NCI-H2227 (cell line): ENCODE results near the gene P4HA1.
"Not testable (repeated sequence)": the region's sequence is repeated elsewhere in the genome, so short reads cannot be mapped to it uniquely, and the experiment has no call there.

Source experiments
- DNase-seq: peaks from one replicate; lab custom pipeline; 2025; ENCODE audit not compliant: unreplicated experiment; lab: John Stamatoyannopoulos, UW

P4HA1 gene

GRCh38 chr10:73043766-73044377 lies 52.8 kb downstream of the P4HA1 start:
- no peak for DNase-seq

GRCh38 chr10:73043319-73043718 lies 53.3 kb downstream of the P4HA1 start:
- DNase-seq, result no peak

- no peak for DNase-seq
Measured at GRCh38 chr10:73042130-73042529, 54.5 kb downstream of the P4HA1 start.

- DNase-seq, result no peak
Measured at GRCh38 chr10:73039635-73040034, 57.0 kb downstream of the P4HA1 start.

- DNase-seq, result not testable (repeated sequence)
Measured at GRCh38 chr10:73036285-73036684, 60.4 kb downstream of the P4HA1 start.

- no peak for DNase-seq
Measured at GRCh38 chr10:73032536-73032935, 64.1 kb downstream of the P4HA1 start.

GRCh38 chr10:73026623-73027022 lies 70.0 kb downstream of the P4HA1 start:
- DNase-seq, result not testable (repeated sequence)

- DNase-seq, result not testable (repeated sequence)
Measured at GRCh38 chr10:73023455-73024070, 73.1 kb downstream of the P4HA1 start.

- DNase-seq, result not testable (repeated sequence)
Measured at GRCh38 chr10:73022961-73023360, 73.7 kb downstream of the P4HA1 start.

GRCh38 chr10:73021538-73022164 lies 75.0 kb downstream of the P4HA1 start:
- DNase-seq, result not testable (repeated sequence)

GRCh38 chr10:73021050-73021449 lies 75.6 kb downstream of the P4HA1 start:
- no peak for DNase-seq

- DNase-seq, result no peak
Measured at GRCh38 chr10:73019100-73019499, 77.6 kb downstream of the P4HA1 start.

- no peak for DNase-seq
Measured at GRCh38 chr10:73018632-73019031, 78.0 kb downstream of the P4HA1 start.

- DNase-seq, result peak; percentile 1
Measured at GRCh38 chr10:73017955-73018480, 78.6 kb downstream of the P4HA1 start.

GRCh38 chr10:73015779-73016178 lies 80.9 kb downstream of the P4HA1 start:
- DNase-seq, result no peak

- no peak for DNase-seq
Measured at GRCh38 chr10:73003822-73004221, 92.8 kb downstream of the P4HA1 start.

- no peak for DNase-seq
Measured at GRCh38 chr10:73000973-73001372, 95.7 kb downstream of the P4HA1 start.

GRCh38 chr10:72997099-72997498 lies 99.6 kb downstream of the P4HA1 start:
- no peak for DNase-seq

- not testable (repeated sequence) for DNase-seq
Measured at GRCh38 chr10:72995459-72995858, 101.2 kb downstream of the P4HA1 start.

GRCh38 chr10:72989771-72990170 lies 106.9 kb downstream of the P4HA1 start:
- DNase-seq, result not testable (repeated sequence)

- DNase-seq, result not testable (repeated sequence)
Measured at GRCh38 chr10:72984618-72985017, 112.0 kb downstream of the P4HA1 start.

- DNase-seq, result no peak
Measured at GRCh38 chr10:72981882-72982529, 114.7 kb downstream of the P4HA1 start.
